HepG2 (cell line): ENCODE results near the gene LBX2. TPM values are rescaled to one million over a fixed set of nuclear protein-coding genes. Genes with fewer than 3 reads are reported as not detected.

Experiments used
- ARID4A ChIP-seq: sonication (generic); formaldehyde crosslinking; IDR thresholded peaks from 2 replicates; pipeline ENCODE4 v1.5.0; 2020; ENCODE audit warnings: mild to moderate bottlenecking, missing genetic modification reagents, borderline replicate concordance
- CHCHD3 ChIP-seq: sonication (generic); formaldehyde crosslinking; IDR thresholded peaks from 2 replicates; pipeline ENCODE4 v1.8.0; 2022; ENCODE audit warnings: mild to moderate bottlenecking, missing genetic modification reagents, moderate library complexity
- GTF3A ChIP-seq: sonication (generic); formaldehyde crosslinking; conservative IDR thresholded peaks from 2 replicates; pipeline ENCODE4 v1.4.0; 2020; ENCODE audit warnings: mild to moderate bottlenecking, missing genetic modification reagents
- HIVEP1 ChIP-seq: sonication (generic); formaldehyde crosslinking; IDR thresholded peaks from 2 replicates; pipeline ENCODE4 v1.4.0; 2020; ENCODE audit warnings: mild to moderate bottlenecking, missing genetic modification reagents
- KLF13 ChIP-seq: sonication (generic); formaldehyde crosslinking; IDR thresholded peaks from 2 replicates; pipeline ENCODE4 v1.4.0; 2020; ENCODE audit warnings: mild to moderate bottlenecking, missing genetic modification reagents
- MAX ChIP-seq: IDR thresholded peaks from 2 replicates; pipeline ENCODE4 v1.6.1; 2012; ENCODE audit warnings: inconsistent platforms
- MXI1 ChIP-seq: IDR thresholded peaks from 3 replicates; pipeline ENCODE4 v1.6.1; 2012; ENCODE audit warnings: low read depth, low read length, inconsistent platforms, borderline replicate concordance
- NR3C1 ChIP-seq: sonication (generic); formaldehyde crosslinking; IDR thresholded peaks from 2 replicates; pipeline ENCODE4 v1.4.0; 2020; ENCODE audit warnings: missing genetic modification reagents
- RNF2 ChIP-seq: fragments of 450-650 bp; conservative IDR thresholded peaks from 2 replicates; pipeline ENCODE4 v1.6.1; 2016; ENCODE audit warnings: low read depth
- SMAD9 ChIP-seq: sonication (generic); formaldehyde crosslinking; IDR thresholded peaks from 2 replicates; pipeline ENCODE4 v1.5.1; 2020; ENCODE audit warnings: mild to moderate bottlenecking, missing genetic modification reagents
- STAG1 ChIP-seq: sonication (generic); formaldehyde crosslinking; IDR thresholded peaks from 2 replicates; pipeline ENCODE4 v1.4.0; 2020; ENCODE audit warnings: missing genetic modification reagents
- TBX3 ChIP-seq: fragments of 450-650 bp; IDR thresholded peaks from 2 replicates; pipeline ENCODE4 v1.6.1; 2017; ENCODE audit warnings: antibody characterized with exemption, mild to moderate bottlenecking, inconsistent platforms, borderline replicate concordance
- TOPORS ChIP-seq: sonication (generic); formaldehyde crosslinking; IDR thresholded peaks from 2 replicates; pipeline ENCODE4 v1.8.0; 2023; ENCODE audit warnings: mild to moderate bottlenecking, missing genetic modification reagents
- ZNF367 ChIP-seq: sonication (generic); formaldehyde crosslinking; IDR thresholded peaks from 2 replicates; pipeline ENCODE4 v1.4.0; 2020; ENCODE audit warnings: missing genetic modification reagents, borderline replicate concordance
- ZNF44 ChIP-seq: sonication (generic); formaldehyde crosslinking; IDR thresholded peaks from 2 replicates; pipeline ENCODE4 v1.5.1; 2020; ENCODE audit warnings: mild to moderate bottlenecking, missing genetic modification reagents
- ZNF558 ChIP-seq: sonication (generic); formaldehyde crosslinking; IDR thresholded peaks from 2 replicates; pipeline ENCODE4 v1.9.0; 2022; ENCODE audit warnings: mild to moderate bottlenecking, missing genetic modification reagents, borderline replicate concordance
- polyA plus RNA-seq, 8 experiments: library from polyadenylated mRNA; depleted of rRNA in 3 of 8; stranded (reverse) in 7 of 8; unstranded in 1 of 8; fragments of >200 nt; fragmentation: Illumina TruSeq in 4 of 8; extraction: Trizol in 4 of 8; gene quantifications; 2 replicates each; pipeline versions ENCODE4 v1.2.1 to v1.2.3, GENCODE V29; 2011 to 2016; ENCODE audit warnings: low read depth in 4 of 8, missing spikeins in 1 of 8, mixed read lengths in 1 of 8; ENCODE audit not compliant: insufficient read depth in 1 of 8
- total RNA-seq, 5 experiments: library from RNA; depleted of rRNA; stranded (reverse); fragments of >200 nt; fragmentation: Illumina TruSeq; extraction: Trizol; gene quantifications; 2 replicates each; pipeline ENCODE4 v1.2.3, GENCODE V29; 2016; ENCODE audit warnings: low read depth in 1 of 5
- TF ChIP-seq, protein P1 (sequence below): sonication (generic); formaldehyde crosslinking; IDR thresholded peaks from 2 replicates; pipeline ENCODE4 v1.5.0; 2020; ENCODE audit warnings: mild to moderate bottlenecking, missing genetic modification reagents
- TF ChIP-seq, protein P2 (sequence below): sonication (generic); formaldehyde crosslinking; IDR thresholded peaks from 2 replicates; pipeline ENCODE4 v1.4.0; 2020; ENCODE audit warnings: missing genetic modification reagents; ENCODE audit errors: not compliant biosample characterization
- TF ChIP-seq, protein P3 (sequence below): sonication (generic); formaldehyde crosslinking; conservative IDR thresholded peaks from 2 replicates; pipeline ENCODE4 v1.8.1; 2023; ENCODE audit warnings: missing genetic modification reagents

LBX2 gene
- total and polyA plus RNA-seq, 2 of the 13 experiments (the other 11 are each of a cell fraction or from before 2014, with no cell fraction given) = 6.4 to 8.1 TPM

- TF ChIP-seq MAX (no peak), TBX3 (peak; percentile 27; the same call in 1 of the 2 replicates), KLF13 (CRISPR knock-in tag) (no peak), CHCHD3 (peak; percentile 61), SMAD9 (CRISPR knock-in tag) (peak; percentile 24; the same call in 1 of the 2 replicates), NR3C1 (CRISPR knock-in tag) (no peak), ZNF558 (CRISPR knock-in tag) (no peak), RNF2 (peak; percentile 59; the same call in 1 of the 2 replicates), ZNF367 (CRISPR knock-in tag) (no peak), ZNF44 (CRISPR knock-in tag) (peak; percentile 22; the same call in 1 of the 2 replicates), HIVEP1 (CRISPR knock-in tag) (peak; percentile 99), MXI1 (peak; percentile 79; the same call in 1 of the 3 replicates), STAG1 (CRISPR knock-in tag) (peak; percentile 64), TOPORS (CRISPR knock-in tag) (no peak), GTF3A (CRISPR knock-in tag) (peak; percentile 89), ARID4A (CRISPR knock-in tag) (peak; percentile 91)
- TF ChIP-seq, protein P1, sequence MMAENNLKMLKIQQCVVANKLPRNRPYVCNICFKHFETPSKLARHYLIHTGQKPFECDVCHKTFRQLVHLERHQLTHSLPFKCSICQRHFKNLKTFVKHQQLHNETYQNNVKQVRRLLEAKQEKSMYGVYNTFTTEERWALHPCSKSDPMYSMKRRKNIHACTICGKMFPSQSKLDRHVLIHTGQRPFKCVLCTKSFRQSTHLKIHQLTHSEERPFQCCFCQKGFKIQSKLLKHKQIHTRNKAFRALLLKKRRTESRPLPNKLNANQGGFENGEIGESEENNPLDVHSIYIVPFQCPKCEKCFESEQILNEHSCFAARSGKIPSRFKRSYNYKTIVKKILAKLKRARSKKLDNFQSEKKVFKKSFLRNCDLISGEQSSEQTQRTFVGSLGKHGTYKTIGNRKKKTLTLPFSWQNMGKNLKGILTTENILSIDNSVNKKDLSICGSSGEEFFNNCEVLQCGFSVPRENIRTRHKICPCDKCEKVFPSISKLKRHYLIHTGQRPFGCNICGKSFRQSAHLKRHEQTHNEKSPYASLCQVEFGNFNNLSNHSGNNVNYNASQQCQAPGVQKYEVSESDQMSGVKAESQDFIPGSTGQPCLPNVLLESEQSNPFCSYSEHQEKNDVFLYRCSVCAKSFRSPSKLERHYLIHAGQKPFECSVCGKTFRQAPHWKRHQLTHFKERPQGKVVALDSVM (CRISPR knock-in tag) = peak; percentile 8
- TF ChIP-seq, protein P2, sequence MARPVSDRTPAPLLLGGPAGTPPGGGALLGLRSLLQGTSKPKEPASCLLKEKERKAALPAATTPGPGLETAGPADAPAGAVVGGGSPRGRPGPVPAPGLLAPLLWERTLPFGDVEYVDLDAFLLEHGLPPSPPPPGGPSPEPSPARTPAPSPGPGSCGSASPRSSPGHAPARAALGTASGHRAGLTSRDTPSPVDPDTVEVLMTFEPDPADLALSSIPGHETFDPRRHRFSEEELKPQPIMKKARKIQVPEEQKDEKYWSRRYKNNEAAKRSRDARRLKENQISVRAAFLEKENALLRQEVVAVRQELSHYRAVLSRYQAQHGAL (CRISPR knock-in tag) = no peak
- TF ChIP-seq, protein P3, sequence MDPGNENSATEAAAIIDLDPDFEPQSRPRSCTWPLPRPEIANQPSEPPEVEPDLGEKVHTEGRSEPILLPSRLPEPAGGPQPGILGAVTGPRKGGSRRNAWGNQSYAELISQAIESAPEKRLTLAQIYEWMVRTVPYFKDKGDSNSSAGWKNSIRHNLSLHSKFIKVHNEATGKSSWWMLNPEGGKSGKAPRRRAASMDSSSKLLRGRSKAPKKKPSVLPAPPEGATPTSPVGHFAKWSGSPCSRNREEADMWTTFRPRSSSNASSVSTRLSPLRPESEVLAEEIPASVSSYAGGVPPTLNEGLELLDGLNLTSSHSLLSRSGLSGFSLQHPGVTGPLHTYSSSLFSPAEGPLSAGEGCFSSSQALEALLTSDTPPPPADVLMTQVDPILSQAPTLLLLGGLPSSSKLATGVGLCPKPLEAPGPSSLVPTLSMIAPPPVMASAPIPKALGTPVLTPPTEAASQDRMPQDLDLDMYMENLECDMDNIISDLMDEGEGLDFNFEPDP = no peak
Measured at GRCh38 chr2:74507145-74507925, 7.9 kb upstream of the LBX2 start, which contains the start of gene PCGF1 (continued).
